B cell (primary cell): ENCODE measurements around the gene TMC6.

ENCODE experiments used
- EZH2 ChIP-seq: IDR thresholded peaks from 2 replicates; pipeline ENCODE4 v1.6.1; 2012; ENCODE audit warnings: borderline replicate concordance, low read depth, mild to moderate bottlenecking, moderate library complexity, low read length; ENCODE audit not compliant: insufficient read depth, poor library complexity, severe bottlenecking
- TF ChIP-seq, protein P1 (sequence below): fragments of 200-600 bp; IDR thresholded peaks from one replicate; pipeline ENCODE4 v1.8.0; 2022; ENCODE audit warnings: antibody characterized with exemption, mild to moderate bottlenecking

DNA sequence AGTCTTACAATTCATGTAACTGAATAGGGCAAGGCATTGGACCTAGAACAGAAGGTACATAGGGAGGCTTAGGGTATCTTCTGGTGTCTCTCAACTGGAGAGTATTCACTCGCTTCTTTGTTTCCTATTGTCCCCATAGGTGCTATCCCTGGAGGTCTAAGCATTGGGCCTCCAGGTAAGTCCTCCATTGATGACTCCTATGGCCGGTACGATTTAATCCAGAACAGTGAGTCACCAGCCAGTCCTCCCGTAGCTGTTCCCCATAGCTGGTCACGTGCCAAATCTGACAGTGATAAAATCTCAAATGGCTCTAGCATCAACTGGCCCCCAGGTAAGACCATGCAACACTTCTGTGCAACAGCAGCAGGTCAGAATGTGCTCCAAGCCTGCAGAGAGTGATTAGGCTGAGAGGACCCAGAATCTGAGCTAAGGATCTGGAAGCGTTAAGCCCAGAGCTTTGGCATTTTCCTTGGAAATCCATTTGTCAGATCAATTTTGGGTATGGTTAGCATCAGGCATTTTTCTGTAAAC is 35.7 kb downstream of the TMC6 start:
- TF ChIP-seq, protein P1, sequence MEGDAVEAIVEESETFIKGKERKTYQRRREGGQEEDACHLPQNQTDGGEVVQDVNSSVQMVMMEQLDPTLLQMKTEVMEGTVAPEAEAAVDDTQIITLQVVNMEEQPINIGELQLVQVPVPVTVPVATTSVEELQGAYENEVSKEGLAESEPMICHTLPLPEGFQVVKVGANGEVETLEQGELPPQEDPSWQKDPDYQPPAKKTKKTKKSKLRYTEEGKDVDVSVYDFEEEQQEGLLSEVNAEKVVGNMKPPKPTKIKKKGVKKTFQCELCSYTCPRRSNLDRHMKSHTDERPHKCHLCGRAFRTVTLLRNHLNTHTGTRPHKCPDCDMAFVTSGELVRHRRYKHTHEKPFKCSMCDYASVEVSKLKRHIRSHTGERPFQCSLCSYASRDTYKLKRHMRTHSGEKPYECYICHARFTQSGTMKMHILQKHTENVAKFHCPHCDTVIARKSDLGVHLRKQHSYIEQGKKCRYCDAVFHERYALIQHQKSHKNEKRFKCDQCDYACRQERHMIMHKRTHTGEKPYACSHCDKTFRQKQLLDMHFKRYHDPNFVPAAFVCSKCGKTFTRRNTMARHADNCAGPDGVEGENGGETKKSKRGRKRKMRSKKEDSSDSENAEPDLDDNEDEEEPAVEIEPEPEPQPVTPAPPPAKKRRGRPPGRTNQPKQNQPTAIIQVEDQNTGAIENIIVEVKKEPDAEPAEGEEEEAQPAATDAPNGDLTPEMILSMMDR, result no peak
- no peak for TF ChIP-seq EZH2
